NK-92 treated with Interleukin-12 subunit alpha and Interleukin-12 subunit beta, amount 100 ng/mL, for 24 hours (cell line): ENCODE data around the gene ARMC9.
"Not testable (repeated sequence)": the region's sequence is repeated elsewhere in the genome, so short reads cannot be mapped to it uniquely, and the experiment has no call there.

Experiments
- DNase-seq: peaks from one replicate; lab custom pipeline; 2025; lab: John Stamatoyannopoulos, UW

ARMC9 gene

DNA sequence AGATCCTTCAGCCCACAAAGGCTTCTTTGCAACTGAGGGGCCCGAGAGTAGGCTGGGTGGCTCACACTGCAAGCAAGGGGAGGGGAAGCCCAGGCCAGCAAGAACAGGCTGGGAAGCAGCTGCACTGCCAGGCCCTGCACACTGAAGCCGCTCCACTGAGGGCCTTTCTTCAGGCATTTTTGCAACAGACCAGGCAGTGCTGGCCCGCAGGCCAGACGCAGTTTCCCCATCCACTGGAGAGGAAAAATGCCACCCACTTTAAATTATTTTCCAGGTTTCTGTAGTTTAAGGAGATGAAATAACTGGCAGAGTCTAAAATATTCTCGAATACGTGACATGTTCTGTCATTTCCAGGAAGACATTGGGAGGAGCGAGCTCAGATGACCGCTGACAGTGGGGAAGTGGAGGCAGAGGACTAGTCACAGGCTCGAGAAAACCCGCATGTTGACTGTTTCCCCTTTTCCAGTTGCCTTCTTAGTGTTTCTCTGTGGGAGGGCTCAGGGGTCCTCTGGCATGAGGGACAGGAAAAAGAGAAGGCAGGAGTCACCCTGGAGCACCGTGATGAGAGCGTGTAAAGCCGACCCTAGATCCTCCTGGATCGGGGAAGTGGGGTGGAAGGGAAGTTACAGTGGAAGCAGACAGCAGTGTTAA lies 143.8 kb downstream of the ARMC9 start:
- no peak for DNase-seq

DNA sequence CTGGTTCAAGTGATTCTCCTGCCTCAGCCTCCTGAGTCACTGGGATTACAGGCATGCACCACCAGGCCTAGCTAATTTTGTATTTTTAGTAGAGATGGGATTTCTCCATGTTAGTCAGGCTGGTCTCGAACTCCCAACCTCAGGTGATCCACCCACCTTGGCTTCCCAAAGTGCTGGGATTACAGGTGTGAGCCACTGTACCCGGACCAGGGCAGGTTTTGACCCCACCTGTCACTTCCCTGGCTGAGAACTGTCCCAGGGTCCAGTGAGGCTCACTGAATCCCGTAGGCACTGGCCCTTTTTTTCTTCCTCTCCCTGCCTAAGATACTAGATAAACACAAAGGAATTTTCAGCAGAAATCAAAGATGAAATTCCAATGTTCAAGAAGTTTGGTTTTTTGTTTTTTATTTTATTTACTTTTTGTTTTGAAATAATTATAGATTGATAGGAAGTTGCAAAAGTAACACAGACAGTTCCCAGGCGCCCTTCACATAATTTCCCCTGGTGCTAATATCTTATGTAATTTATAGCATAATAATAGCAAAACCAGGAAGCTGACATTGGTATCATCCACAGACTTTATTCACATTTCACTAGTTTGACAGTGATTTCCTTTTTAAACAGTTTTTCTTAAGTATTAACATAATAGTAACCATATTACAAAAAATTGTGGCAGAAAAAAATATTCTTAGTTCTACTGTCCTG lies 144.7 kb downstream of the ARMC9 start:
- no peak for DNase-seq

- DNase-seq: no peak
Measured at GRCh38 chr2:231343988-231344387, 145.6 kb downstream of the ARMC9 start.

DNA sequence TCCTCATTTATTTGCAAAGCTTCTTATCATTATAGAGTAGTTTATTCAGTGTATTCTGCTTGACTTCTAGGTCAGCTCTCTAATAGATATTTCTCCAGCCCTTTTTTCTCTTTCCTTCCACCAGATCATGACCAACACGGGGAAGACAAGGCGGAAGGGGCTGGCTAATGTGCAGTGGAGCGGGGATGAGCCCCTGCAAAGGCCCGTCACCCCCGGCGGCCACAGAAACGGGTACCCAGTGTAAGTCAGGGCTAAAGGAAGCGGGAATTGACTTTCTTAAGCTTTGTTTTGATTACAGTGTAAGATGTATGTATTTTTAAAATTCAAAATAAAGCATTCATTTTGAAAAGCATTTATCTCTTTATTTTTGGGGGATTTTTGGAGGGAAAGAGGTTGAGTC lies 146.4 kb downstream of the ARMC9 start:
- DNase-seq: no peak

DNA sequence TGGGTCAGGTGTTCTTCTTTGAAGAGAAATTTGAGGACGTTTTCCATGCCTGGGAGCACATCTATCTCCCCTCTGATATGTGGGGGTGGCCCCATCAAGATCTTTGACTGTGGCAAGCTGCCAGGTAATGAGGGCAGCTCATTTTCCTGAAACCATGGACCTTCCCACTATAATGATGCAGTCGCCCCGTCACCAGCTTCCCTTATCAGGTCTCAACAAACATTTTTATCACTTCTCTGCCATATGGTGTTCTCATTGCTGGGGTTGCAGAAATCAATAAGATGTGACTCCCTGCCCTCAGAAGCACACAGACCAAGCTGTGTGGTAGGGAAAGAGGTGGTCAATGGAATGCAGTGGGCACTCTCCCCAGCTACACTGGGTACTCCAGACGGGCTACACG lies 148.7 kb downstream of the ARMC9 start:
- DNase-seq: no peak

DNA sequence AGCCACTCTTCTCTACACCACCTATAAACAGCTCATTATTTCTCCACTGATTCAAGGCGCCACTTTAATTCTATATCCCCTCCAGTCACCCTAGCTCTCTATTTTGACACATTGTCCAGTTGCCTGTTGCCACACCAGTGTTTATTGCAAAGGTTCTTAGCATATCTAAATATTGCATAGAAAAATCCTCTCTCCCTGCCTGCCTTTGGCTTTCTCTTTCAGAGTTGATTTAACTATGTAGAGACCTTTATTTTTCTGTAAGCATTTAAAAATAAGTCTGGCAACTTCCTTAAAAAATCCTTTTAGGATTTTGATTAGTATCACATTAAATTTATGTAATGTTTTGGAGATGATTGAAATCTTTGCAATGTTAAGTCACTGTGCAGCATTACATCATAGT lies 149.2 kb downstream of the ARMC9 start:
- DNase-seq: no peak

GRCh38 chr2:231348173-231348572 lies 149.7 kb downstream of the ARMC9 start:
- DNase-seq: no peak

GRCh38 chr2:231348704-231349373 lies 150.4 kb downstream of the ARMC9 start:
- DNase-seq: no peak

DNA sequence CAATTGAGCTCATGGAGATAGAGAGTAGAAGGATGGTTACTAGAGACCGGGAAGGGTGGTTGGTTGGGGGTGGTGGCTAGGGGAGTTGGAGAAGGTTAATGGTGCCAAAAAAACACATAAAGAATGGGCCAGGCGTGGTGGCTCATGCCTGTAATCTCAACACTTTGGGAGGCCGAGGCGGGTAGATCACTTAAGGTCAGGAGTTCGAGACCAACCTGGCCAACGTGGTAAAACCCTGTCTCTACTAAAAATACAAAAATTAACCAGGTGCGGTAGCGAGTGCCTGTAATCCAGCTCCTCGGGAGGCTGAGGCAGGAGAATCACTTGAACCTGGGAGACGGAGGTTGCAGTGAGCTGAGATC lies 150.9 kb downstream of the ARMC9 start:
- not testable (repeated sequence) for DNase-seq

DNA sequence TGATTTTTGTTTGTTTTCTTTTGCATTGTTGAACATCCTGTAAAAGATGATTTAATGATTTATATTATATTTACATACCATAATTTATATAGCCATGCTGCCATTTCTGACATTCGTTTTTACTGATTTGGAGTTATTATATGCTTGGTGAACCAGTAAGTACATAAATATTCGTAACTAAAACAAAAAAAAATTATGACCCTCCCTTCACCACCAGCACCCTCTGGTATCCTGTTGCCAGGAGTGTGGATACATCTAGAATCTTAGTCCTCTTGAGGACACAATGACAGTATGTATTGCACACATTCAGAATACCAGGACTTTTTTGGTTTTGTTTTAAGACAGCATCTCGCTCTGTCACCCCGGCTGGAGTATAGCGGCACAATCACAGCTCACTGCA lies 153.2 kb downstream of the ARMC9 start:
- DNase-seq: no peak

DNA sequence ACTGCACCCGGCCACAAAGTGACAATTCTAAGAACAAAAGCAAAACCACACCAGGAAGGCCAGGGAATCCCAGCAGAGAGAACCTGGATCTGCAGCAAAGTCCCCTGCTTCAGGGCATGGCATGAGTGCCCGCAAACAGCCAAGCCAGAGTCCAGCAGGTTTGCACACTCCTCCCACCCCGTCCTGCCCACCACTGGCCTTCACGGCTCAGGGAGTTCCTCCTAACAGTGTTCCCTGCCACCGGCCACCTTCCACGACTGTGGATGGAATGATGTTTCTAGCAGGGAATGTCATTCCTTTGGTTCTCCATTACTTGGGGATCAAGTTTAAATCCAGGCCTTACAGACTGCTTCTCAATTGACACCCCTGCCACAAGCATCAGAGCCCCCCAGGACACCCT lies 155.0 kb downstream of the ARMC9 start:
- DNase-seq: no peak

- DNase-seq: no peak
Measured at GRCh38 chr2:231355508-231356465, 157.4 kb downstream of the ARMC9 start.

GRCh38 chr2:231356466-231356844 lies 158.0 kb downstream of the ARMC9 start:
- DNase-seq: no peak

DNA sequence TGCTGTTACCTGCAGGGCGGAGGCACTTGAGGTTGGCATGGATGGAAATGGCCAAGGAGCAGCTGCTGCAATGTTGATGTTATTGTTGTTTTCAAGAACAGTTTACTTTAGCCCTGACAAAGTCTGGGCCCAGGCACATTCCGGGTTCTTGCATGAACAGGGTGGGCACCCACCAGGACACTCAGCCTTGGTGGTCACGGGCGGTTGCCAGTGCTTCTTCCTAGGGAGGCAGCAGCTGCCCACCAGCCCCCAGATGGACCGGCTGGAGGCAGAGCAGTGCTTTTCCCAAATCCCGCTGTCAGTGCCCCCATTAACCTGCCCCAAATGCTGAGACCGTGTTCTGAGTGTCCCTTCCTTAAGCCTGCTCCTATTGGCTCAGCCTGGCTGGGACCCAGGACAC lies 158.6 kb downstream of the ARMC9 start:
- no peak for DNase-seq

GRCh38 chr2:231357931-231358330 lies 159.5 kb downstream of the ARMC9 start:
- DNase-seq: no peak

DNA sequence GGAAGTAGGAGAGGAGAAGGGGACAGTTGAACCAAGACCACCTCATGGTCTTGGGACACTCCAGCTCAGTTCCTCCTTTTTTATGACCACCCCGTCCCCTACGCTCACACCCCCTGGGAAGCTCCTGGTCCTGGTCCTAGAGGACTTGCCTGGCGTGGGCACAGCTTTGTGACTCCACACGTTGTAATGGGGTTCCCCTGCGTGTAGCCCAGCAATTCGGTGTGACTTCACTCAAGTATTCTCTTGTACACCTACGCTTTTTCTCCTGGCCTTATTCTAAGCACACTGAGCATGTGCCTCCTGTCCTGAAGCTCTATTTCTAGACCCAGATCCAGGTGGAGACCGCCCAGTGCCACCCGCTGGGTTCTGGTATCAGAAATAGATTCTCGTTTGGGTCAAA lies 161.0 kb downstream of the ARMC9 start:
- no peak for DNase-seq

DNA sequence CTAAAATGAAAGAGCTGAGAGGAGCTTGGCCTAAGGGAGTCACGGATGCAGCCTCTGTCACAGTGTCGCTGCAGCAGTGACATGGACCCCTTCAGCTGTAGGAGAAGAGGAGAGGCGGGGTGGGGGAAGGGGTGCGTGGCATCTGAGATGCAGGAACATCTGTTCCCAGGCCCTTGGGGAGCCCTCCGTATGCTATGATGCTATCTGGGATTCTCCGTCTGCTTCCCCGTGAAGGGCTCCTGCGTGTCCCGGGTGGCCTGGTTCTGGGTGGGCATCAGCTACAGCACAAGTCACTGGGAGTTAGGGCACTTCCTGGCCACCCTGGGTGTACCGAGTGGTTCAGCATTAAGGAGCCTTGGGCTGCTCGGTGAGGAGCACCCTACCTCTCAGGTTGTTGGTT lies 161.5 kb downstream of the ARMC9 start:
- DNase-seq: no peak

DNA sequence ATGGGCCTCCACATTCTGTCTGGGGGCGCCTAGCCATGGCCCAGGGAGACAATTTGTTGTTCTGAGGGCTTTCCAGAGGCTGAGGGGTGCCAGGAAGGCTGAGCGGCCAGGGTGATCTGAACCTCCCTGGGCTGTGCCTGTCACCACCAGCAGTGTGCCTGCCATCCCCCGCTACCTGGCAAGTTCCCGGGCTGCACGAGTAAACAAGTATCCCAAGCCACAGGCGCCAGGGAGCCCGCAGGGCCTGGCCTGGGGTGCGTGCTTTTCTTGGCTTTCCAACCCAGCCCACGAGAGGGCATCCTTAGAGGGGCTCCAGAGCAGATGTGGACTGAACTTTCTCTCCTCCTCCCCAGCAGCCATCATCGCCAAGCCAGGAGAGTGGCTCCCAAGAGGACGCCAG lies 162.0 kb downstream of the ARMC9 start:
- DNase-seq: no peak

GRCh38 chr2:231360881-231361371 lies 162.5 kb downstream of the ARMC9 start:
- DNase-seq: no peak

- peak; percentile 28 for DNase-seq
Measured at GRCh38 chr2:231361701-231362554, 163.5 kb downstream of the ARMC9 start.

DNA sequence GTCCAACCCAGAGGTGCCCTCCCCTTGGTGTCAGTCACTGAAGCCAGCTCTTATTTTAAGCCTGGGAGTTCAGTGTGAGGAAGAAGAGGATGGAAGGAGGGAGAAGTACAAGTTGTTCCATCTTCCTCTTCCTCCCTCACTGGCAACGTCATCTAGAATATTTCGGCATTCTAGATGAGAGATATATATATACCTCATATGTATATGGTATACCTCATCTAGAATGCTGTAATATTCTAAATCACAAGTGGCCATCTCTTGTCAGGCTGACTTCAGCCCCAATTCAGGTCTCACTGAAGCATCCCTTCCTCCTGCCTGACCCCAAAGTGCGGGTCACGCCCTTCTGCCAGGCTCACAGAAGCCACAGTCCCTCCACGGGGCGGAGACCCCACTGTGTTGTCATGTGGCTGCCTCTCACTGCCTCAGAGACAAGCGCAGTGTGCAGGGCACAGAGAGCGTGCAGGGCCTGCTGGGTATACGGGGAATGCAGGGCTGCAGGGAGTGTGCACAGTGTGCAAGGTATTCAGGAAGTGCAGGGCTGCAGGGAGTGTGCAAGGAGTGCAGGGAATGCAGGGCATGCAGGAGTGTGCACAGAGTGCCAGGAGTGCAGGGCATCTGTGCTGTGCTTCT lies 164.2 kb downstream of the ARMC9 start:
- DNase-seq: no peak
